ENCODE measurements around the gene MACIR. TPM values are rescaled to one million over a fixed set of nuclear protein-coding genes. Genes with fewer than 3 reads are reported as not detected.

The MACIR gene
- polyA plus RNA-seq, 3 donors = 1.2 to 1.9 (median 1.9) TPM

DNA sequence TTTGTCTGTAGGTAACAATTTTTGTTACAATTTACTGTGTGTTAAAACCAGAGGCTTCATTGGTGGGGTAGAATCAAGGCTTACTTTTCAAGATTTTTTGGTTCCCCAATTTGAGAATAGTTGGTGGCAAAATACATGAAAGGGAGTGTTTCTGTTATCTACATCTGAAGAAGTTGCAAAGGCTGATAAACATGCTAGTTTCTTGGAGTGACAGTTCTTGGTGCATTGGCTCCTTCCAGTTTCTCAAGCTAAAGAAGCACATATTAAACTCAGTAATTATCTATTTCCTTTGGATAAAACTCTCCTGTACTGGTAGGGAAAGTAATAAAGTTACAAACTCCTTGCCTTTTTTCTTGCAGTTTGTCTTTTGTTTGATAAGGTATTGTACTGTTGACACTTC lies 5.9 kb downstream of the MACIR start:
- Histone ChIP-seq H2AFZ (ENCODE audit: insufficient read depth, low read depth, low read length, poor library complexity, severe bottlenecking) (no peak overlapping the region), H3K4me3 (replicated peaks in 1 of 3; ENCODE audit: low read depth in 2 of 3, low read length in 3 of 3) (no peak overlapping the region), H3K9me3 (replicated peaks in 1 of 2; ENCODE audit: control insufficient read depth in 1 of 2, insufficient read depth in 1 of 2, low read length in 2 of 2) (no peaks in the 10 kb centered on the region), H3K4me1 (ENCODE audit: control insufficient read depth in 1 of 2, insufficient read depth in 2 of 2, low read length in 2 of 2) (peaks cover 9 to 13% of the 10 kb centered on the region in 2 donors), H3K9ac (ENCODE audit: insufficient read depth, low read length, poor library complexity, severe bottlenecking) (no peak overlapping the region), H3K4me2 (replicated peaks; ENCODE audit: extremely low read depth, low read length, poor library complexity, severe bottlenecking) (no peak overlapping the region), H3K27ac (ENCODE audit: low read depth in 1 of 2, low read length in 2 of 2) (no peak overlapping the region), H3K27me3 (ENCODE audit: control insufficient read depth in 2 of 2, insufficient read depth in 2 of 2, low read length in 2 of 2) (no peaks in the 10 kb centered on the region), H3K79me2 (ENCODE audit: insufficient read depth, low read length) (peaks cover 57% of the 10 kb centered on the region), H3K36me3 (replicated peaks in 1 of 2; ENCODE audit: control insufficient read depth in 1 of 2, insufficient read depth in 2 of 2, low read length in 2 of 2) (peaks cover 5 to 7% of the 10 kb centered on the region in 2 donors), H4K20me1 (ENCODE audit: insufficient read depth, low read length) (no peaks in the 10 kb centered on the region)
- no peak for DNase-seq
- peaks cover 0 to 5% (median 5%) of the 10 kb centered on the region in 3 donors for H3K27me3 Mint-ChIP-seq (ENCODE audit: low read depth in 3 of 3)
- no peaks in the 10 kb centered on the region for H3K9me3 Mint-ChIP-seq
- H3K36me3 Mint-ChIP-seq = peaks cover 10 to 13% of the 10 kb centered on the region in 2 donors
- intact Hi-C loops (cut with micrococcal nuclease) = no loop called here
- H3K4me3 Mint-ChIP-seq = no peak overlapping the region
- H3K4me1 Mint-ChIP-seq = peaks cover 29% of the 10 kb centered on the region
- TF ChIP-seq, protein P1, sequence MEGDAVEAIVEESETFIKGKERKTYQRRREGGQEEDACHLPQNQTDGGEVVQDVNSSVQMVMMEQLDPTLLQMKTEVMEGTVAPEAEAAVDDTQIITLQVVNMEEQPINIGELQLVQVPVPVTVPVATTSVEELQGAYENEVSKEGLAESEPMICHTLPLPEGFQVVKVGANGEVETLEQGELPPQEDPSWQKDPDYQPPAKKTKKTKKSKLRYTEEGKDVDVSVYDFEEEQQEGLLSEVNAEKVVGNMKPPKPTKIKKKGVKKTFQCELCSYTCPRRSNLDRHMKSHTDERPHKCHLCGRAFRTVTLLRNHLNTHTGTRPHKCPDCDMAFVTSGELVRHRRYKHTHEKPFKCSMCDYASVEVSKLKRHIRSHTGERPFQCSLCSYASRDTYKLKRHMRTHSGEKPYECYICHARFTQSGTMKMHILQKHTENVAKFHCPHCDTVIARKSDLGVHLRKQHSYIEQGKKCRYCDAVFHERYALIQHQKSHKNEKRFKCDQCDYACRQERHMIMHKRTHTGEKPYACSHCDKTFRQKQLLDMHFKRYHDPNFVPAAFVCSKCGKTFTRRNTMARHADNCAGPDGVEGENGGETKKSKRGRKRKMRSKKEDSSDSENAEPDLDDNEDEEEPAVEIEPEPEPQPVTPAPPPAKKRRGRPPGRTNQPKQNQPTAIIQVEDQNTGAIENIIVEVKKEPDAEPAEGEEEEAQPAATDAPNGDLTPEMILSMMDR (IDR thresholded peaks at IDR 0.05) = no peak
- H3K27ac Mint-ChIP-seq = no peak overlapping the region

DNA sequence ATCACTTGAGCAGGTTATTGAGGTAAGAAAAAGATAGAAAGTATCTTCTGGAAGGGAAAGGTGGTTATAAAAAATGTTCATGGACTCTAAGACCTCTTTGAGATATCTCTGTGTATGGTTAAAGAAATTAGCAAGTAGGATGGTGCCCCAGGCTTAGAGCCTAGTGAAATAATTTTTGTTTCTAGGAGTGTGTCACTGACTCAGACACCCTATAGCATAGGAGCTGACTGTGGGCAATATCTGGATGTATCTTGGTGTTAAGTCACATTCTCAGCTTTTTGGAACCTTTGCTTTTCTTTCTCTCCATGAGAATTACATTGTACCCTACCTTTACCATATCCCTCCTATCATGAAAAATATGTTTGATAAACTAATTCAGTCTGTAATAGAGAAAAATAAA lies 12.0 kb downstream of the MACIR start:
- H3K36me3 Mint-ChIP-seq = peaks cover 14 to 17% of the 10 kb centered on the region in 2 donors
- Histone ChIP-seq H3K9ac (ENCODE audit: insufficient read depth, low read length, poor library complexity, severe bottlenecking) (no peak overlapping the region), H3K4me2 (replicated peaks; ENCODE audit: extremely low read depth, low read length, poor library complexity, severe bottlenecking) (no peak overlapping the region), H3K4me3 (replicated peaks in 1 of 3; ENCODE audit: low read depth in 2 of 3, low read length in 3 of 3) (no peak overlapping the region), H3K9me3 (replicated peaks in 1 of 2; ENCODE audit: control insufficient read depth in 1 of 2, insufficient read depth in 1 of 2, low read length in 2 of 2) (no peaks in the 10 kb centered on the region), H3K27me3 (ENCODE audit: control insufficient read depth in 2 of 2, insufficient read depth in 2 of 2, low read length in 2 of 2) (no peaks in the 10 kb centered on the region), H3K36me3 (replicated peaks in 1 of 2; ENCODE audit: control insufficient read depth in 1 of 2, insufficient read depth in 2 of 2, low read length in 2 of 2) (peaks cover 6 to 8% of the 10 kb centered on the region in 2 donors), H3K4me1 (ENCODE audit: control insufficient read depth in 1 of 2, insufficient read depth in 2 of 2, low read length in 2 of 2) (peaks cover 0 to 3% of the 10 kb centered on the region in 2 donors), H3K79me2 (ENCODE audit: insufficient read depth, low read length) (peaks cover 20% of the 10 kb centered on the region), H3K27ac (ENCODE audit: low read depth in 1 of 2, low read length in 2 of 2) (no peak overlapping the region), H2AFZ (ENCODE audit: insufficient read depth, low read depth, low read length, poor library complexity, severe bottlenecking) (no peak overlapping the region), H4K20me1 (ENCODE audit: insufficient read depth, low read length) (no peaks in the 10 kb centered on the region)
- peaks cover 13% of the 10 kb centered on the region for H3K4me1 Mint-ChIP-seq
- H3K4me3 Mint-ChIP-seq = no peak overlapping the region
- intact Hi-C loops (cut with micrococcal nuclease) = no loop called here
- no peak overlapping the region for H3K27ac Mint-ChIP-seq
- TF ChIP-seq, protein P1 (IDR thresholded peaks at IDR 0.05) = no peak
- H3K27me3 Mint-ChIP-seq (ENCODE audit: low read depth in 3 of 3) = no peaks in the 10 kb centered on the region
- no peaks in the 10 kb centered on the region for H3K9me3 Mint-ChIP-seq
- DNase-seq = no peak
